ENCODE results near the gene ATAT1. TPM values are rescaled to one million over a fixed set of nuclear protein-coding genes. Genes with fewer than 3 reads are reported as not detected.

ATAT1 gene
- total and polyA plus RNA-seq, 9 of the 15 experiments (the other 6 are each of a cell fraction or from before 2014, with no cell fraction given): 0.65 to 5.8 (median 1.6) TPM

DNA sequence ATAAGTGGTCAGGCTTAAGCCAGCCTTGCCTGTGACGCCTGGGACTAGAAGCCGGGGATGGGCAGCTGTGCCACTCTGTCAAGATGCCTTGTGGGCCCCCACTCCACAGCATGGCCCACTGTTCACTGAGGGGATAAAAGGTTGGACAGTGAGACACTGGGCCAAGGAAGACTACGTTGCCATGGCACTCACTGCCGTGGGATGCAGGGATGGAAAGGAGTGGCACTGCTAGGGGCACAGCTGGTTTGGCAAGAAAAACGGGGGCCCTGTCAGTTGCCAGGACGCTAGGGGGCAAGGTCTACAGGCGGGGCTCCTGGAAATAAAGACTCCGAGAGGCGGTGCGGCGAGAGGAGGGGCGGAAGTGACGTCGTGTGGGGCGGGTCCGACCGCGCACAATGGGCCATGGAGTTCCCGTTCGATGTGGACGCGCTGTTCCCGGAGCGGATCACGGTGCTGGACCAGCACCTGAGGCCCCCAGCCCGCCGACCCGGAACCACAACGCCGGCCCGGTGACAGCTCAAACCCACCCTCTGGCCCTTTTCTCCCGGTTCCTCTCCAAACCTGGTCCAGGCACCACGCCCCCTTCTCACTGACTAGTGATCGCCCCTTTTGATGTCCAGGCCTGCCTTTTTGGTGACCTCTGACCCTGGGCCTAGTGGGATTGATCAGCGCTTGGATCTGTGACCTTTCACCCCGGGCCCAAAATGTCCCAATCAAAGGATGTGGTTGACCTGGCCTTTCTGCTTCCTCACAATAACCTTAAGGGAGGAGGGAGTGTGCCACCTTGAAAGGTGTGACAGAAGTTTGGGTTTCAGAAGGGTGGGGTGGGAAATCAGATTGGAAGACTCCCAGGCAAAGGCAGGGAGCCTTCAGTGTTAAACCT lies at the start of gene ATAT1 (continued):
- TF ChIP-seq, protein P1, sequence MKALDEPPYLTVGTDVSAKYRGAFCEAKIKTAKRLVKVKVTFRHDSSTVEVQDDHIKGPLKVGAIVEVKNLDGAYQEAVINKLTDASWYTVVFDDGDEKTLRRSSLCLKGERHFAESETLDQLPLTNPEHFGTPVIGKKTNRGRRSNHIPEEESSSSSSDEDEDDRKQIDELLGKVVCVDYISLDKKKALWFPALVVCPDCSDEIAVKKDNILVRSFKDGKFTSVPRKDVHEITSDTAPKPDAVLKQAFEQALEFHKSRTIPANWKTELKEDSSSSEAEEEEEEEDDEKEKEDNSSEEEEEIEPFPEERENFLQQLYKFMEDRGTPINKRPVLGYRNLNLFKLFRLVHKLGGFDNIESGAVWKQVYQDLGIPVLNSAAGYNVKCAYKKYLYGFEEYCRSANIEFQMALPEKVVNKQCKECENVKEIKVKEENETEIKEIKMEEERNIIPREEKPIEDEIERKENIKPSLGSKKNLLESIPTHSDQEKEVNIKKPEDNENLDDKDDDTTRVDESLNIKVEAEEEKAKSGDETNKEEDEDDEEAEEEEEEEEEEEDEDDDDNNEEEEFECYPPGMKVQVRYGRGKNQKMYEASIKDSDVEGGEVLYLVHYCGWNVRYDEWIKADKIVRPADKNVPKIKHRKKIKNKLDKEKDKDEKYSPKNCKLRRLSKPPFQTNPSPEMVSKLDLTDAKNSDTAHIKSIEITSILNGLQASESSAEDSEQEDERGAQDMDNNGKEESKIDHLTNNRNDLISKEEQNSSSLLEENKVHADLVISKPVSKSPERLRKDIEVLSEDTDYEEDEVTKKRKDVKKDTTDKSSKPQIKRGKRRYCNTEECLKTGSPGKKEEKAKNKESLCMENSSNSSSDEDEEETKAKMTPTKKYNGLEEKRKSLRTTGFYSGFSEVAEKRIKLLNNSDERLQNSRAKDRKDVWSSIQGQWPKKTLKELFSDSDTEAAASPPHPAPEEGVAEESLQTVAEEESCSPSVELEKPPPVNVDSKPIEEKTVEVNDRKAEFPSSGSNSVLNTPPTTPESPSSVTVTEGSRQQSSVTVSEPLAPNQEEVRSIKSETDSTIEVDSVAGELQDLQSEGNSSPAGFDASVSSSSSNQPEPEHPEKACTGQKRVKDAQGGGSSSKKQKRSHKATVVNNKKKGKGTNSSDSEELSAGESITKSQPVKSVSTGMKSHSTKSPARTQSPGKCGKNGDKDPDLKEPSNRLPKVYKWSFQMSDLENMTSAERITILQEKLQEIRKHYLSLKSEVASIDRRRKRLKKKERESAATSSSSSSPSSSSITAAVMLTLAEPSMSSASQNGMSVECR (CRISPR knock-in tag; IDR thresholded peaks at IDR 0.05): no peak; the same call in 1 of the 2 replicates
- TF ChIP-seq, protein P2, sequence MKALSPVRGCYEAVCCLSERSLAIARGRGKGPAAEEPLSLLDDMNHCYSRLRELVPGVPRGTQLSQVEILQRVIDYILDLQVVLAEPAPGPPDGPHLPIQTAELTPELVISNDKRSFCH (CRISPR knock-in tag; IDR thresholded peaks at IDR 0.05): no peak
- TF ChIP-seq, protein P2 (tag; IDR thresholded peaks at IDR 0.05): no peak
- TF ChIP-seq CBX8 (IDR thresholded peaks at IDR 0.05; ENCODE audit: borderline replicate concordance, extremely low read depth, low read depth, low read length, poor library complexity, severe bottlenecking) (no peak), POLR3G (IDR thresholded peaks at IDR 0.05; ENCODE audit: extremely low read depth, insufficient read length, insufficient replicate concordance) (no peak), EWSR1 (IDR thresholded peaks at IDR 0.05; ENCODE audit: borderline replicate concordance, low read depth, partially characterized antibody) (no peak), ZNF41 (CRISPR knock-in tag; conservative IDR thresholded peaks at IDR 0.05) (no peak), TAL1 (IDR thresholded peaks at IDR 0.05) (no peak), ZNF696 (CRISPR knock-in tag; conservative IDR thresholded peaks at IDR 0.05) (no peak), DMBX1 (CRISPR knock-in tag; IDR thresholded peaks at IDR 0.05; ENCODE audit: borderline replicate concordance) (no peak), ZFP1 (CRISPR knock-in tag; IDR thresholded peaks at IDR 0.05) (no peak), PTRF (tag; IDR thresholded peaks at IDR 0.05) (no peak), SRSF3 (IDR thresholded peaks at IDR 0.05; ENCODE audit: insufficient read depth, low read length) (no peak), KAT7 (CRISPR knock-in tag; IDR thresholded peaks at IDR 0.05; ENCODE audit: borderline replicate concordance) (no peak), BRD4 (IDR thresholded peaks at IDR 0.05) (no peak), SMAD4 (CRISPR knock-in tag; conservative IDR thresholded peaks at IDR 0.05) (no peak), ZNF239 (CRISPR knock-in tag; IDR thresholded peaks at IDR 0.05) (no peak), ZEB2 (IDR thresholded peaks at IDR 0.05) (no peak)
- TF ChIP-seq, protein P3, sequence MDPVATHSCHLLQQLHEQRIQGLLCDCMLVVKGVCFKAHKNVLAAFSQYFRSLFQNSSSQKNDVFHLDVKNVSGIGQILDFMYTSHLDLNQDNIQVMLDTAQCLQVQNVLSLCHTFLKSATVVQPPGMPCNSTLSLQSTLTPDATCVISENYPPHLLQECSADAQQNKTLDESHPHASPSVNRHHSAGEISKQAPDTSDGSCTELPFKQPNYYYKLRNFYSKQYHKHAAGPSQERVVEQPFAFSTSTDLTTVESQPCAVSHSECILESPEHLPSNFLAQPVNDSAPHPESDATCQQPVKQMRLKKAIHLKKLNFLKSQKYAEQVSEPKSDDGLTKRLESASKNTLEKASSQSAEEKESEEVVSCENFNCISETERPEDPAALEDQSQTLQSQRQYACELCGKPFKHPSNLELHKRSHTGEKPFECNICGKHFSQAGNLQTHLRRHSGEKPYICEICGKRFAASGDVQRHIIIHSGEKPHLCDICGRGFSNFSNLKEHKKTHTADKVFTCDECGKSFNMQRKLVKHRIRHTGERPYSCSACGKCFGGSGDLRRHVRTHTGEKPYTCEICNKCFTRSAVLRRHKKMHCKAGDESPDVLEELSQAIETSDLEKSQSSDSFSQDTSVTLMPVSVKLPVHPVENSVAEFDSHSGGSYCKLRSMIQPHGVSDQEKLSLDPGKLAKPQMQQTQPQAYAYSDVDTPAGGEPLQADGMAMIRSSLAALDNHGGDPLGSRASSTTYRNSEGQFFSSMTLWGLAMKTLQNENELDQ (CRISPR knock-in tag; IDR thresholded peaks at IDR 0.05; ENCODE audit: borderline replicate concordance): no peak
- TF ChIP-seq, protein P4, sequence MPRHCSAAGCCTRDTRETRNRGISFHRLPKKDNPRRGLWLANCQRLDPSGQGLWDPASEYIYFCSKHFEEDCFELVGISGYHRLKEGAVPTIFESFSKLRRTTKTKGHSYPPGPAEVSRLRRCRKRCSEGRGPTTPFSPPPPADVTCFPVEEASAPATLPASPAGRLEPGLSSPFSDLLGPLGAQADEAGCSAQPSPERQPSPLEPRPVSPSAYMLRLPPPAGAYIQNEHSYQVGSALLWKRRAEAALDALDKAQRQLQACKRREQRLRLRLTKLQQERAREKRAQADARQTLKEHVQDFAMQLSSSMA (CRISPR knock-in tag; IDR thresholded peaks at IDR 0.05): no peak; the same call in 1 of the 2 replicates

All from K562 (cell line).